GM06990 (cell line): ENCODE data around the gene GREM1.

Experiments
- DNase-seq: peaks from one replicate; pipeline ENCODE4 v3.0.0-alpha.2; 2011; ENCODE audit not compliant: insufficient read length; ENCODE audit errors: extremely low read depth
- H3K27me3 ChIP-seq: replicated peaks from 2 replicates; pipeline ENCODE4 v1.6.0; 2011; ENCODE audit warnings: low read length; ENCODE audit not compliant: control insufficient read depth, insufficient read depth
- H3K36me3 ChIP-seq: 2 replicates; pipeline ENCODE4 v1.5.1; 2011; ENCODE audit warnings: low read length; ENCODE audit not compliant: control insufficient read depth, insufficient read depth
- H3K4me3 ChIP-seq: replicated peaks from 2 replicates; pipeline ENCODE4 v1.5.1; 2011; ENCODE audit warnings: low read depth, mild to moderate bottlenecking, control low read depth, low read length
- CTCF ChIP-seq: IDR thresholded peaks from 2 replicates; pipeline ENCODE4 v1.5.1; 2011; ENCODE audit warnings: low read length, control low read depth, mild to moderate bottlenecking, inconsistent platforms; ENCODE audit not compliant: insufficient read depth, poor library complexity, severe bottlenecking

The GREM1 gene

GRCh38 chr15:32718227-32718820, 520 bp downstream of the GREM1 start:
- Histone ChIP-seq H3K27me3 (no peaks in the 10 kb centered on the region; the same call in 1 of the 2 replicates), H3K4me3 (no peak overlapping the region), H3K36me3 (no peaks in the 10 kb centered on the region)
- no peak for TF ChIP-seq CTCF
- DNase-seq, result peak; percentile 19

GRCh38 chr15:32718821-32719716, 1.3 kb downstream of the GREM1 start:
- TF ChIP-seq CTCF, result no peak
- Histone ChIP-seq H3K27me3 (no peaks in the 10 kb centered on the region; the same call in 1 of the 2 replicates), H3K36me3 (no peaks in the 10 kb centered on the region), H3K4me3 (no peak overlapping the region)
- no peak for DNase-seq

- no peak overlapping the region for H3K4me3 ChIP-seq
- H3K36me3 ChIP-seq, result no peaks in the 10 kb centered on the region
- H3K27me3 ChIP-seq, result no peaks in the 10 kb centered on the region; the same call in 1 of the 2 replicates
- no peak for DNase-seq
- TF ChIP-seq CTCF, result no peak
These were observed 3.8 kb downstream of the GREM1 start for GRCh38 chr15:32721596-32721995.

GRCh38 chr15:32722136-32722535, 4.3 kb downstream of the GREM1 start:
- Histone ChIP-seq H3K36me3 (no peaks in the 10 kb centered on the region), H3K27me3 (no peaks in the 10 kb centered on the region; the same call in 1 of the 2 replicates), H3K4me3 (no peak overlapping the region)
- TF ChIP-seq CTCF, result no peak
- DNase-seq, result no peak

GRCh38 chr15:32723171-32723948, 5.6 kb downstream of the GREM1 start:
- peak; percentile 32 for DNase-seq
- Histone ChIP-seq H3K4me3 (no peak overlapping the region), H3K36me3 (no peaks in the 10 kb centered on the region), H3K27me3 (no peaks in the 10 kb centered on the region; the same call in 1 of the 2 replicates)
- no peak for TF ChIP-seq CTCF
